Right lobe of liver (tissue), 6 donors: ENCODE data around the gene BET1L. TPM values are rescaled to one million over a fixed set of nuclear protein-coding genes. Genes with fewer than 3 reads are reported as not detected.

Source experiments
- ATAC-seq, 4 donors: fragments of 200-7000 bp; cut with Tn5 transposase; one replicate each; pipeline ENCODE4 v1.9.1; 2020; ENCODE audit warnings: mild to moderate bottlenecking in 4 of 4, moderate library complexity in 4 of 4
- DNase-seq, 3 donors: peaks; one replicate each; pipeline ENCODE4 v3.0.0-alpha.2; 2020
- H3K27ac ChIP-seq, 3 donors: fragments of 200-600 bp; one replicate each; pipeline ENCODE4 v1.8.0; 2022
- H3K27me3 ChIP-seq, 2 donors: fragments of 200-600 bp; one replicate each; pipeline ENCODE4 v1.8.0; 2022
- H3K36me3 ChIP-seq, 4 donors: fragments of 200-600 bp; sonication (generic) in 1 of 4; one replicate each; pipeline versions ENCODE4 v1.5.1 to v1.8.0; 2017 to 2022; ENCODE audit warnings: control low read depth in 1 of 4
- H3K4me1 ChIP-seq, 4 donors: fragments of 200-600 bp; sonication (generic) in 1 of 4; one replicate each; pipeline versions ENCODE4 v1.5.1 to v1.8.0; 2017 to 2022; ENCODE audit warnings: control low read depth in 1 of 4
- H3K4me3 ChIP-seq, 3 donors: fragments of 200-600 bp; one replicate each; pipeline ENCODE4 v1.8.0; 2022
- H3K9me3 ChIP-seq, 4 donors: fragments of 200-600 bp; sonication (generic) in 1 of 4; one replicate each; pipeline versions ENCODE4 v1.5.1 to v1.8.0; 2017 to 2022; ENCODE audit warnings: control low read depth in 1 of 4
- POLR2A ChIP-seq: fragments of 450-650 bp; IDR thresholded peaks from one replicate; pipeline ENCODE4 v1.6.1; 2017; ENCODE audit warnings: antibody characterized with exemption, mild to moderate bottlenecking
- WGBS: methylation state at CpG from one replicate; pipeline ENCODE4 v1.1.6; 2018; ENCODE audit warnings: low coverage, low lambda C conversion rate; ENCODE audit not compliant: insufficient coverage; ENCODE audit errors: missing lambda C conversion rate; 5-methylcytosine and 5-hydroxymethylcytosine counted together
- intact Hi-C, 2 donors: fragments of 100-400 bp; cut with DNase I; formaldehyde crosslinking; loops; one replicate each; pipeline versions ENCODE4 v1.11.2 to v1.14.1; 2022
- total RNA-seq, 6 experiments: library from RNA; depleted of rRNA in 2 of 6; stranded (reverse); fragments of >200 nt in 2 of 6; fragmentation: NEBNext Ultra II Directional in 3 of 6; extraction: Animal tissue kit (Norgen Biotek cat#: 25700) in 3 of 6; gene quantifications; one replicate each; pipeline versions ENCODE4 v1.1.0 to v1.2.4, GENCODE V29; 2016 to 2023
- TF ChIP-seq, protein P1 (sequence below), 4 donors: fragments of 200-600 bp in 3 of 4; fragments of 450-650 bp in 1 of 4; IDR thresholded peaks; one replicate each; pipeline versions ENCODE4 v1.5.1 to v1.8.0; 2016 to 2022; ENCODE audit warnings: antibody characterized with exemption in 4 of 4, mild to moderate bottlenecking in 2 of 4
- donor health status: DM: no; HTN: yes; CAD: no.
- donor health status: DM: no; HTN: no; CAD: no.
- donor health status: DM: no; HTN: no; CAD: no.
- donor health status: DM: no; HTN: yes; CAD: no.
- donor health status: DM: no; HTN: yes; CAD: no.

The BET1L gene
- total RNA-seq, 6 experiments from 2014 or later, result 17.2 to 28.9 (median 24.8) TPM

DNA sequence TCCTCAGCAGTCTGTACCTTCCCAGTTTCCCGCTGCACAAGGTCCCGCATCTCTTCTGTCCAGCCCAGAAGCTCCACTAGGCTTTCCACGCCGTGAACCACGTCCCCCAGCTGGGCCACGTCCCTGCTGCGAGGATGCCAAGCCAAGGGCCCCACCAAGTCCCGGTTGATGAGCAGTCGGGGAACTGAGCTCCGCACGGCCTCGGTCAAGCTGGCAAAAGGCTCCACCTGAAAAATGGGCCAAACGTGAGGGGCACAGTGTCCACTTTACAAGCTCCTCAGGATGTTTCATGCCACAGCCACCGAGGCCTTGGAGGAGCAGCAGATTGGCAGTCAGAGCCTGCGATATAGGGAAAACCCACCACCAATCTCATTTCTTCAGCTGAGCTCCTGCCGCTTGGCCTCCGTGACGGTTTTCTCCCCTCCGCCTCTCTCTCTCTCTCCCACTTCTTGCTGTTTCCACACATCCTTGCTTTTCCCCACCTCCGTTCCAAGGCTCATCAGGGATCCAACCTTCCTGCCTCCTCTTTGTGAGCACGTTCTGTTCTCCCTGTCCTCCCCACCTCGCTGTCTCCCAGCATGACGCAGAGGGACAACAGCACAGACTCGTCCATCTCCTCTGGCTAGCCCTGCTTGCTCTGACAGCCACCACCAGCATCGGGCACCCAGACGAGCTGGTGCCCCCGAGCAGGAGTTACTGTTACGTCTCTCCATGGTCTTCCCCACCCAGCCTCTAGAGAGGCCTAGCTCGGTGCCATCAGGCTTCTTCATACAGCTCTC, 11.8 kb upstream of the BET1L start:
- no peaks in the 10 kb centered on the region for H3K27me3 ChIP-seq
- H3K4me1 ChIP-seq, result no peaks in the 10 kb centered on the region
- H3K4me3 ChIP-seq, result no peak overlapping the region
- no peaks in the 10 kb centered on the region for H3K9me3 ChIP-seq
- TF ChIP-seq, protein P1, sequence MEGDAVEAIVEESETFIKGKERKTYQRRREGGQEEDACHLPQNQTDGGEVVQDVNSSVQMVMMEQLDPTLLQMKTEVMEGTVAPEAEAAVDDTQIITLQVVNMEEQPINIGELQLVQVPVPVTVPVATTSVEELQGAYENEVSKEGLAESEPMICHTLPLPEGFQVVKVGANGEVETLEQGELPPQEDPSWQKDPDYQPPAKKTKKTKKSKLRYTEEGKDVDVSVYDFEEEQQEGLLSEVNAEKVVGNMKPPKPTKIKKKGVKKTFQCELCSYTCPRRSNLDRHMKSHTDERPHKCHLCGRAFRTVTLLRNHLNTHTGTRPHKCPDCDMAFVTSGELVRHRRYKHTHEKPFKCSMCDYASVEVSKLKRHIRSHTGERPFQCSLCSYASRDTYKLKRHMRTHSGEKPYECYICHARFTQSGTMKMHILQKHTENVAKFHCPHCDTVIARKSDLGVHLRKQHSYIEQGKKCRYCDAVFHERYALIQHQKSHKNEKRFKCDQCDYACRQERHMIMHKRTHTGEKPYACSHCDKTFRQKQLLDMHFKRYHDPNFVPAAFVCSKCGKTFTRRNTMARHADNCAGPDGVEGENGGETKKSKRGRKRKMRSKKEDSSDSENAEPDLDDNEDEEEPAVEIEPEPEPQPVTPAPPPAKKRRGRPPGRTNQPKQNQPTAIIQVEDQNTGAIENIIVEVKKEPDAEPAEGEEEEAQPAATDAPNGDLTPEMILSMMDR (IDR thresholded peaks at IDR 0.05), result no peak
- no peak for TF ChIP-seq POLR2A
- intact Hi-C loops, result no loop called here
- DNase-seq (peak in 1 of 3 donors; percentile 35), ATAC-seq (no peak)
- 82% methylated on average over 13 of the region's 29 CpGs for WGBS
- no peak overlapping the region for H3K27ac ChIP-seq
- peaks cover 0 to 19% (median 8%) of the 10 kb centered on the region in 4 donors for H3K36me3 ChIP-seq

DNA sequence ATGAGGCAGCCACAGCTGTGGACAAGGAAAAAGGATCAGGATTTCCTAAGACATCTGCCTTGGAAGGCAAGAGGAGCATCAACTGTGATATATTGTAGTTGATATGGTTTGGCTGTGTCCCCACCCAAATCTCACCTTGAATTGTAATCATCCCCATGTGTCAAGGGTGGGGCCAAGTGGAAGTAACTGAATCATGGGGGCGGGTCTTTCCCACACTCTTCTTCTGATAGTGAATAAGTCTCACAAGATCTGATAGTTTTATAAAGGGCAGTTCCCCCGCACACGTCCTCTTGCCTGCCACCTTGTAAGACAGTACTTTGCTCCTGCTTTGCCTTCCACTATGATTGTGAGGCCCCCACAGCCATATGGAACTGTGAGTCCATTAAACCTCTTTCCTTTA, 10.5 kb upstream of the BET1L start:
- Histone ChIP-seq H3K27ac (no peak overlapping the region), H3K27me3 (no peaks in the 10 kb centered on the region), H3K4me1 (no peaks in the 10 kb centered on the region), H3K4me3 (no peak overlapping the region), H3K36me3 (peaks cover 0 to 32% (median 7%) of the 10 kb centered on the region in 4 donors), H3K9me3 (no peaks in the 10 kb centered on the region)
- no peak for DNase-seq
- TF ChIP-seq, protein P1 (IDR thresholded peaks at IDR 0.05), result no peak
- TF ChIP-seq POLR2A, result no peak
- ATAC-seq, result no peak
- 89% methylated on average over 2 of the region's 3 CpGs for WGBS
- intact Hi-C loops, result no loop called here

- no peak for ATAC-seq
- intact Hi-C loops, result no loop called here
- DNase-seq, result peak in 1 of 3 donors; percentile 24
- Histone ChIP-seq H3K4me3 (no peak overlapping the region), H3K27me3 (no peaks in the 10 kb centered on the region), H3K4me1 (no peaks in the 10 kb centered on the region), H3K9me3 (no peaks in the 10 kb centered on the region), H3K27ac (no peak overlapping the region), H3K36me3 (peaks cover 0 to 45% (median 13%) of the 10 kb centered on the region in 4 donors)
- 89% methylated on average over 9 of the region's 11 CpGs for WGBS
- TF ChIP-seq POLR2A, result no peak
- TF ChIP-seq, protein P1 (IDR thresholded peaks at IDR 0.05), result no peak
Observed at GRCh38 chr11:216081-216974, 9.1 kb upstream of the BET1L start.

GRCh38 chr11:215581-216037, 8.4 kb upstream of the BET1L start:
- H3K36me3 ChIP-seq, result peaks cover 0 to 53% (median 15%) of the 10 kb centered on the region in 4 donors
- H3K27me3 ChIP-seq, result no peaks in the 10 kb centered on the region
- H3K4me1 ChIP-seq, result no peaks in the 10 kb centered on the region
- TF ChIP-seq, protein P1 (IDR thresholded peaks at IDR 0.05), result no peak
- TF ChIP-seq POLR2A, result no peak
- ATAC-seq (peak; percentile 19 to 30 (median 25)), DNase-seq (peak in 1 of 3 donors; percentile 36)
- no peak overlapping the region for H3K27ac ChIP-seq
- H3K4me3 ChIP-seq, result no peak overlapping the region
- intact Hi-C loops, result no loop called here
- 85% methylated on average over 4 of the region's 4 CpGs for WGBS
- H3K9me3 ChIP-seq, result no peaks in the 10 kb centered on the region
